ENCODE results near the gene TXNDC12.

The TXNDC12 gene

DNA sequence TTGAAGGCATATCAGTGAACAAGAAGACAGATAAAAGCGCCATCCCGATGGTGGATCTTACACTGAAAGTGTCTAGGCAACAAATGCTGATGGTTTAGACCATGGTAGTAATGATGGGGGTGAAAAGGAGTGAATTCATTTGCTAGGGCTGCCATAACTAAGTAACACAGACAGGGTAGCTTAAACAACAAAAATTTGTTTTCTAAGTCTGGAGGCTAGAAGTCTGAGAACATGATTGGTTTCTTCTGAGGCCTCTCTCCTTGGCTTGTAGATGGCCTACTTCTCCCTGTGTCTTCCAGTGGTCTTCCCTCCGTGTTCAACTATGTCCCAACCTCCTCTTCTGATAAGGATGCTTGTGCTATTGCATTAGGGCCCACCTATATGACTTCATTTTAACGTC lies 51.1 kb downstream of the TXNDC12 start:
- no peak for DNase-seq (ENCODE audit: low read depth)
- TF ChIP-seq CTCF (conservative IDR thresholded peaks at IDR 0.05; ENCODE audit: low read length), result no peak
- H3K4me3 ChIP-seq (ENCODE audit: low read length), result no peak overlapping the region

DNA sequence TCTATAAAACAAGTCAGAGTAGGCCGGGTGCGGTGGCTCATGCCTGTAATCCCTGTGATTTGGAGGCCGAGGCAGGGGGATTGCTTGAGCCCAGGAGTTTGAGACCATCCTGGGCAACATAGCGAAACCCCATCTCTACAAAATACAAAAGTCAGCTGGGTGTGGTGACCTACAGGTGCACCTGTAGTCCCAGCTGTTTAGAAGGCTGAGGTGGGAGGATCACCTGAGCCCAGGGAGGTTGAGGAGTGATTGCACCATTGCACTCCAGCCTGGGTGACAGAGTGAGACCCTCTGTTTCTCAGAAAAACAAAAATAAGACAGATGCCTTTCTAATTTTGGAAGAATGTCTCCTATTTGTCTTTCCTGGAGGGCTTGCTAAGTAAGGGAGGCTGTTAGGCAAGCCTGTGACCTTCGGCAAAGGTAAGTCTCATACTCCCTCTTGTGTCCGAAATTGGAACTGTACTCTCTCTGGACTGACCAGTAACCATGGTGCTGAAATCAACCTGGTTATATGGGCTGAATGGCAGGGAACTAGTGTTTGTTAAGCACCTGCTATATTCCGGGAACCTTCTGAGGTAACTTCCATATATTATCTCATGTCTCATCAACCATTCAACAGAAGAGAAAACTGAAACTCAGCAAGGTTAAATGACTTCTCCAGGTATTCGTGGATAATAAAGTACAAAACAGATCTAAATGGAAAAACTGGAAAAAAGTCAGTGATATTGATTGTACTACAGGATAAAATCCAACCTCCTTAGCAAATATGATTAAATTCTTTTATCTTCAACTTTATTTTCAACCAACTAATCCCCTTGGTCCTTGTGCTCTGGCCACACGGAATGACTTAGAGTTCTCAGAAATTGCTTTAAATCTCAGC lies 52.7 kb downstream of the TXNDC12 start:
- peak; percentile 98 for TF ChIP-seq CTCF (conservative IDR thresholded peaks at IDR 0.05; ENCODE audit: low read length)
- no peak overlapping the region for H3K4me3 ChIP-seq (ENCODE audit: low read length)
- peak; percentile 92 for DNase-seq (ENCODE audit: low read depth)

- TF ChIP-seq CTCF (conservative IDR thresholded peaks at IDR 0.05; ENCODE audit: low read length), result no peak
- no peak overlapping the region for H3K4me3 ChIP-seq (ENCODE audit: low read length)
- no peak for DNase-seq (ENCODE audit: low read depth)
These were observed 56.3 kb downstream of the TXNDC12 start for GRCh38 chr1:51998701-51999100.

- no peak overlapping the region for H3K4me3 ChIP-seq (ENCODE audit: low read length)
- DNase-seq (ENCODE audit: low read depth), result no peak
- no peak for TF ChIP-seq CTCF (conservative IDR thresholded peaks at IDR 0.05; ENCODE audit: low read length)
These were observed 57.0 kb downstream of the TXNDC12 start for GRCh38 chr1:51997974-51998382.

- TF ChIP-seq CTCF (conservative IDR thresholded peaks at IDR 0.05; ENCODE audit: low read length), result no peak
- peak within 1 kb of the TSS; percentile 66 for H3K4me3 ChIP-seq (ENCODE audit: low read length)
- peak; percentile 66 for DNase-seq (ENCODE audit: low read depth)
These were observed 64.5 kb downstream of the TXNDC12 start, which contains the start of gene RAB3B for GRCh38 chr1:51990478-51990965. RAB3B (minus strand) TSS chr1:51990700; CDS start chr1:51977117, 13,583 bp downstream.

DNA sequence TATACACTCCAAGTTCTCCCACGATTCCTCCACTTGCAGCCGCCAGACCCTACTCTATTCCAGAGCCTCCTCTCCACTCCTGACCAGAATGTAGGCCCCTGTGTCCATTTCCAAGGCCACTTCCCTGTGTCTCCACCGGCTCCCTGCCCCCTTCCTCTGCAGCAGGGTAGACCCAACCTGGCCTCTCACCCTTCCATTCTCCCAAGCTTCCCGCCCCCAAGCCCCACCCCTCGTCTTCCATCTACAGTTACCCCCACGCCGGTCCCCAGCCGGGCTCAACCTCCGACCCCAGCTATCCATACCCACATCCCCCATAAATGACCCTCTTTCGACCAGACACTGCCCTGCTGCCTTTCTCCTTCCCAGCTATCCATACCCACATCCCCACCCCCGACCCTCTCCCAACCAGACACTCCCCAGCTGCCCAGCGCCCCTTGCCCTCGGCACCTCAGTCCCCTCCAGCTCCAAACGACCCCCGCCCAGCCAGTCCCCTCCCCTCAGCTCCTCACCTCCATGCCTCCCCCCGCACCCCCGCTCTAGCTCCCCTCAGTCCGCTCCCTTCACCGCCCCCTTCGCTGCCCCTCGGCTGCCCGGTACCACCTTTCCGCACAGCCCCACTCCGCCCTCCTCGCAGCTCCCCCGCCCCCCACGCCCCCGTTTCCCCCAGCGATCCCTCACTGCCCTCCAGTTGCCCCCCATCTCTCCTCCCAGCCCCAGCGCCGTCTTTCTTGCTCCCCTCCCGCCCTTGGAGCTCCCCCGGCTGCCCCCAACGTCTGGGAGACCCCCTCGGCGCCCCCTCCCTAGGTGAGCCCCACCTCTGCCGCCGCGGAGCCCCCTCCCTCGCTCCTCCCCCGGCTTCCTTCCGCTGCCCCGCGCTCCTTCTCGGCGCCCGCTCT lies 65.2 kb downstream of the TXNDC12 start:
- TF ChIP-seq CTCF (conservative IDR thresholded peaks at IDR 0.05; ENCODE audit: low read length), result no peak
- DNase-seq (ENCODE audit: low read depth), result no peak
- H3K4me3 ChIP-seq (ENCODE audit: low read length), result peak overlapping the region; percentile 66
